Panc1 (cell line): ENCODE data around the gene STARD13.

Source experiments
- CTCF ChIP-seq: fragments of 450-650 bp; IDR thresholded peaks from 2 replicates; pipeline ENCODE4 v1.5.1; 2017; ENCODE audit warnings: mild to moderate bottlenecking
- POLR2AphosphoS5 ChIP-seq: IDR thresholded peaks from 2 replicates; pipeline ENCODE4 v1.6.1; 2012; ENCODE audit warnings: mild to moderate bottlenecking, low read depth, low read length, moderate library complexity
- SIN3A ChIP-seq: IDR thresholded peaks from 2 replicates; pipeline ENCODE4 v1.6.1; 2012; ENCODE audit warnings: low read depth, mild to moderate bottlenecking, low read length, moderate library complexity, borderline replicate concordance; ENCODE audit not compliant: insufficient read depth

- TF ChIP-seq SIN3A (no peak), CTCF (no peak), POLR2AphosphoS5 (no peak)
Measured at GRCh38 chr13:33313504-33313903, 27.9 kb upstream of the STARD13 start.
